ENCODE results near the gene SEMA5B.

The SEMA5B gene

GRCh38 chr3:122907471-122907870 is 120.1 kb downstream of the SEMA5B start:
- no peak for DNase-seq (ENCODE audit: low read depth)
- no peak overlapping the region for H3K4me3 ChIP-seq (ENCODE audit: low read length)
- no peak for TF ChIP-seq CTCF (IDR thresholded peaks at IDR 0.05; ENCODE audit: insufficient read depth, low read depth, low read length, missing control alignments)

- no peak for DNase-seq (ENCODE audit: low read depth)
- no peak overlapping the region for H3K4me3 ChIP-seq (ENCODE audit: low read length)
- TF ChIP-seq CTCF (IDR thresholded peaks at IDR 0.05; ENCODE audit: insufficient read depth, low read depth, low read length, missing control alignments), result no peak
Observed at GRCh38 chr3:122903171-122903570, 124.4 kb downstream of the SEMA5B start.

- DNase-seq (ENCODE audit: low read depth), result peak; percentile 77
Observed at GRCh38 chr3:122902326-122902725, 125.2 kb downstream of the SEMA5B start.

GRCh38 chr3:122898298-122898697 is 129.3 kb downstream of the SEMA5B start:
- no peak overlapping the region for H3K4me3 ChIP-seq (ENCODE audit: low read length)
- TF ChIP-seq CTCF (IDR thresholded peaks at IDR 0.05; ENCODE audit: insufficient read depth, low read depth, low read length, missing control alignments), result no peak
- DNase-seq (ENCODE audit: low read depth), result peak; percentile 66

More at GRCh38 chr3:122902326-122902725, 125.2 kb downstream of the SEMA5B start:
- TF ChIP-seq CTCF (IDR thresholded peaks at IDR 0.05; ENCODE audit: insufficient read depth, low read depth, low read length, missing control alignments), result no peak
- no peak overlapping the region for H3K4me3 ChIP-seq (ENCODE audit: low read length)

- TF ChIP-seq CTCF (IDR thresholded peaks at IDR 0.05; ENCODE audit: insufficient read depth, low read depth, low read length, missing control alignments), result no peak
- peak; percentile 87 for DNase-seq (ENCODE audit: low read depth)
- H3K4me3 ChIP-seq (ENCODE audit: low read length), result no peak overlapping the region
Observed at GRCh38 chr3:122893754-122894668, 133.6 kb downstream of the SEMA5B start.

GRCh38 chr3:122893282-122893681 is 134.3 kb downstream of the SEMA5B start:
- H3K4me3 ChIP-seq (ENCODE audit: low read length), result no peak overlapping the region
- peak; percentile 84 for DNase-seq (ENCODE audit: low read depth)
- TF ChIP-seq CTCF (IDR thresholded peaks at IDR 0.05; ENCODE audit: insufficient read depth, low read depth, low read length, missing control alignments), result no peak
